HL-60 (cell line): ENCODE results near the gene SLC1A5.

ENCODE experiments used
- TF ChIP-seq, protein P1 (sequence below): IDR thresholded peaks from 2 replicates; pipeline ENCODE4 v1.6.1; 2012; ENCODE audit warnings: low read depth; ENCODE audit not compliant: insufficient replicate concordance
- TF ChIP-seq, protein P2 (sequence below): IDR thresholded peaks from one replicate; pipeline ENCODE4 v1.5.1; 2011; ENCODE audit warnings: low read length, control low read depth, inconsistent platforms; ENCODE audit not compliant: insufficient read depth

DNA sequence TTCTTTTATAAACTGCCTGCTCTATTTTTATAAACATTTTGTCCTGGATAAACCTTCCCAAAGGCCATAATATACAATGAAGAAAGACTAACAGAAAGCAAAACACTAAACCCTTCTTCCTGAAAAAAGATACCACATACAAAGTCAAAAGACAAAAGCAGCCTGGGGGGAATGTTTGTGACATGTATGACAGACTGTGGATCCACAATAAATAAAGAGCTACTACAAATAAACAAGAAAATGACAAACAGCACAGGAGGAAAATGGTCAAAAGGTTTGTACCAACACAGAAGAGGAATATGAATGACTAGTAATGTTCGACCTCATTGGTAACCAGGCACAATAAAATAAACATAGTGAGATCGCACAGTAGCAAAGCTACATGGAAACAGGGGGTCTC is 42.5 kb upstream of the SLC1A5 start:
- TF ChIP-seq, protein P1, sequence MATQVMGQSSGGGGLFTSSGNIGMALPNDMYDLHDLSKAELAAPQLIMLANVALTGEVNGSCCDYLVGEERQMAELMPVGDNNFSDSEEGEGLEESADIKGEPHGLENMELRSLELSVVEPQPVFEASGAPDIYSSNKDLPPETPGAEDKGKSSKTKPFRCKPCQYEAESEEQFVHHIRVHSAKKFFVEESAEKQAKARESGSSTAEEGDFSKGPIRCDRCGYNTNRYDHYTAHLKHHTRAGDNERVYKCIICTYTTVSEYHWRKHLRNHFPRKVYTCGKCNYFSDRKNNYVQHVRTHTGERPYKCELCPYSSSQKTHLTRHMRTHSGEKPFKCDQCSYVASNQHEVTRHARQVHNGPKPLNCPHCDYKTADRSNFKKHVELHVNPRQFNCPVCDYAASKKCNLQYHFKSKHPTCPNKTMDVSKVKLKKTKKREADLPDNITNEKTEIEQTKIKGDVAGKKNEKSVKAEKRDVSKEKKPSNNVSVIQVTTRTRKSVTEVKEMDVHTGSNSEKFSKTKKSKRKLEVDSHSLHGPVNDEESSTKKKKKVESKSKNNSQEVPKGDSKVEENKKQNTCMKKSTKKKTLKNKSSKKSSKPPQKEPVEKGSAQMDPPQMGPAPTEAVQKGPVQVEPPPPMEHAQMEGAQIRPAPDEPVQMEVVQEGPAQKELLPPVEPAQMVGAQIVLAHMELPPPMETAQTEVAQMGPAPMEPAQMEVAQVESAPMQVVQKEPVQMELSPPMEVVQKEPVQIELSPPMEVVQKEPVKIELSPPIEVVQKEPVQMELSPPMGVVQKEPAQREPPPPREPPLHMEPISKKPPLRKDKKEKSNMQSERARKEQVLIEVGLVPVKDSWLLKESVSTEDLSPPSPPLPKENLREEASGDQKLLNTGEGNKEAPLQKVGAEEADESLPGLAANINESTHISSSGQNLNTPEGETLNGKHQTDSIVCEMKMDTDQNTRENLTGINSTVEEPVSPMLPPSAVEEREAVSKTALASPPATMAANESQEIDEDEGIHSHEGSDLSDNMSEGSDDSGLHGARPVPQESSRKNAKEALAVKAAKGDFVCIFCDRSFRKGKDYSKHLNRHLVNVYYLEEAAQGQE, result no peak
- TF ChIP-seq, protein P2, sequence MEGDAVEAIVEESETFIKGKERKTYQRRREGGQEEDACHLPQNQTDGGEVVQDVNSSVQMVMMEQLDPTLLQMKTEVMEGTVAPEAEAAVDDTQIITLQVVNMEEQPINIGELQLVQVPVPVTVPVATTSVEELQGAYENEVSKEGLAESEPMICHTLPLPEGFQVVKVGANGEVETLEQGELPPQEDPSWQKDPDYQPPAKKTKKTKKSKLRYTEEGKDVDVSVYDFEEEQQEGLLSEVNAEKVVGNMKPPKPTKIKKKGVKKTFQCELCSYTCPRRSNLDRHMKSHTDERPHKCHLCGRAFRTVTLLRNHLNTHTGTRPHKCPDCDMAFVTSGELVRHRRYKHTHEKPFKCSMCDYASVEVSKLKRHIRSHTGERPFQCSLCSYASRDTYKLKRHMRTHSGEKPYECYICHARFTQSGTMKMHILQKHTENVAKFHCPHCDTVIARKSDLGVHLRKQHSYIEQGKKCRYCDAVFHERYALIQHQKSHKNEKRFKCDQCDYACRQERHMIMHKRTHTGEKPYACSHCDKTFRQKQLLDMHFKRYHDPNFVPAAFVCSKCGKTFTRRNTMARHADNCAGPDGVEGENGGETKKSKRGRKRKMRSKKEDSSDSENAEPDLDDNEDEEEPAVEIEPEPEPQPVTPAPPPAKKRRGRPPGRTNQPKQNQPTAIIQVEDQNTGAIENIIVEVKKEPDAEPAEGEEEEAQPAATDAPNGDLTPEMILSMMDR, result no peak
